Esophagus squamous epithelium (tissue), 5 donors: ENCODE measurements around the gene ACSS3. TPM values are rescaled to one million over a fixed set of nuclear protein-coding genes. Genes with fewer than 3 reads are reported as not detected.

Experiments used
- DNase-seq: peaks from one replicate; lab custom pipeline; 2025; lab: John Stamatoyannopoulos, UW
- H3K27ac ChIP-seq, 4 donors: fragments of 200-600 bp; sonication (generic); one replicate each; pipeline ENCODE4 v1.5.1; 2016 to 2019; ENCODE audit warnings: mild to moderate bottlenecking in 1 of 4
- H3K27me3 ChIP-seq, 4 donors: fragments of 200-600 bp; sonication (generic); 1 replicate in 3 of 4; 2 replicates in 1 of 4; pipeline versions ENCODE4 v1.5.1 to v1.6.0; 2017 to 2021; ENCODE audit warnings: antibody characterized with exemption in 1 of 4
- H3K36me3 ChIP-seq, 3 donors: fragments of 200-600 bp; sonication (generic); one replicate each; pipeline ENCODE4 v1.5.1; 2016 to 2019
- H3K4me1 ChIP-seq, 3 donors: fragments of 200-600 bp; sonication (generic); one replicate each; pipeline ENCODE4 v1.5.1; 2017 to 2019
- H3K4me3 ChIP-seq, 4 donors: fragments of 200-600 bp; sonication (generic); 1 replicate in 3 of 4; 2 replicates in 1 of 4; pipeline ENCODE4 v1.5.1; 2016 to 2019; ENCODE audit warnings: mild to moderate bottlenecking in 2 of 4, moderate library complexity in 1 of 4
- H3K9me3 ChIP-seq, 3 donors: fragments of 200-600 bp; sonication (generic); one replicate each; pipeline ENCODE4 v1.5.1; 2016 to 2019
- POLR2A ChIP-seq, 4 donors: fragments of 450-650 bp; IDR thresholded peaks; one replicate each; pipeline ENCODE4 v1.6.1; 2017; ENCODE audit warnings: antibody characterized with exemption in 4 of 4, mild to moderate bottlenecking in 4 of 4, moderate library complexity in 3 of 4
- WGBS, 2 donors: methylation state at CpG; one replicate each; pipeline ENCODE4 v1.1.5; 2018; 5-methylcytosine and 5-hydroxymethylcytosine counted together
- intact Hi-C: fragments of 100-400 bp; cut with DNase I; formaldehyde crosslinking; loops from one replicate; pipeline ENCODE4 v1.15.0; 2022
- total RNA-seq, 4 donors: library from RNA; depleted of rRNA; stranded (reverse); fragments of >200 nt; gene quantifications; one replicate each; pipeline ENCODE4 v1.1.0, GENCODE V29; 2016
- TF ChIP-seq, protein P1 (sequence below), 6 experiments: fragments of 450-650 bp in 4 of 6; fragments of 200-600 bp in 2 of 6; sonication (generic) in 2 of 6; IDR thresholded peaks; one replicate each; pipeline ENCODE4 v1.5.1; 2016 to 2019; ENCODE audit warnings: antibody characterized with exemption in 6 of 6, mild to moderate bottlenecking in 4 of 6, moderate library complexity in 4 of 6
- donor health status: DM: yes; HTN: yes; CAD: no.

Gene ACSS3
- total RNA-seq, 4 donors from 2014 or later: 0.35 to 7.4 (median 1.0) TPM

DNA sequence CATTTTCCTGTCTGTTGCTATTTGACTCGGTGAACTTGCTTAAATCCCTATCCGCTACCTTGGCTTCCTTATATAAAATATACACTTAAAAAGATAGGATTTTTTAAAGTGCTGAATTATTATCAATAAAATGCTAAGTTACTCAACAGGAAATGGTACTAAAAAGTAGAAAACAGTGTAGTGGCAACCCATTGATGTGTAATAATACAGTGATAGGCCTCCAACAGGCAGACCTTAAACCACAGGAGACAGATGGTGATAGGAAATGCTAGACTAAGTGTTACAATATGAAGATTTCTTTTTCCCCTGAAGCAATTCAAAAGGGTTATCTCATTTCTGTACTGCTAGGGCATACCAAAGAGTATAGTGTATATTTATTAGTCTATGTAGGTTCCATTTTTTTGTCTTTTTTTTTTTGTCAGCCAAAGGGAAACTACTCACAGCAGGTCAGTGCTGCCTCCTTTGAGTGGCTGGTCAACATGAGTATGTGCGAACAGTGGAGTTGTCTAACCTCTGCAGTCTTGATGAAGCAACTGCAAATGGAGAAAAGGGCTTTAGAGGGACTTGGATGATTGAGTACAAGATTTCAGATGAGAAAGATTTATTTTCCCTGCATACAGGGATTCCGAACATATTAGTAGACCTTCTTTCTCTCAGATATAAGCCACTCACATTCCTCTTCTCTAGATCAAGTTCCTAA is 183.8 kb downstream of the ACSS3 start:
- Histone ChIP-seq H3K4me1 (no peaks in the 10 kb centered on the region), H3K4me3 (no peak overlapping the region), H3K9me3 (no peaks in the 10 kb centered on the region), H3K27ac (no peak overlapping the region), H3K27me3 (no peaks in the 10 kb centered on the region), H3K36me3 (no peaks in the 10 kb centered on the region)
- TF ChIP-seq, protein P1, sequence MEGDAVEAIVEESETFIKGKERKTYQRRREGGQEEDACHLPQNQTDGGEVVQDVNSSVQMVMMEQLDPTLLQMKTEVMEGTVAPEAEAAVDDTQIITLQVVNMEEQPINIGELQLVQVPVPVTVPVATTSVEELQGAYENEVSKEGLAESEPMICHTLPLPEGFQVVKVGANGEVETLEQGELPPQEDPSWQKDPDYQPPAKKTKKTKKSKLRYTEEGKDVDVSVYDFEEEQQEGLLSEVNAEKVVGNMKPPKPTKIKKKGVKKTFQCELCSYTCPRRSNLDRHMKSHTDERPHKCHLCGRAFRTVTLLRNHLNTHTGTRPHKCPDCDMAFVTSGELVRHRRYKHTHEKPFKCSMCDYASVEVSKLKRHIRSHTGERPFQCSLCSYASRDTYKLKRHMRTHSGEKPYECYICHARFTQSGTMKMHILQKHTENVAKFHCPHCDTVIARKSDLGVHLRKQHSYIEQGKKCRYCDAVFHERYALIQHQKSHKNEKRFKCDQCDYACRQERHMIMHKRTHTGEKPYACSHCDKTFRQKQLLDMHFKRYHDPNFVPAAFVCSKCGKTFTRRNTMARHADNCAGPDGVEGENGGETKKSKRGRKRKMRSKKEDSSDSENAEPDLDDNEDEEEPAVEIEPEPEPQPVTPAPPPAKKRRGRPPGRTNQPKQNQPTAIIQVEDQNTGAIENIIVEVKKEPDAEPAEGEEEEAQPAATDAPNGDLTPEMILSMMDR (IDR thresholded peaks at IDR 0.05): no peak
- TF ChIP-seq POLR2A (IDR thresholded peaks at IDR 0.05): no peak
- intact Hi-C loops: no loop called here
- WGBS, 2 donors: 69 to 94% methylated on average over 4 of the region's 4 CpGs
- no peak for DNase-seq

DNA sequence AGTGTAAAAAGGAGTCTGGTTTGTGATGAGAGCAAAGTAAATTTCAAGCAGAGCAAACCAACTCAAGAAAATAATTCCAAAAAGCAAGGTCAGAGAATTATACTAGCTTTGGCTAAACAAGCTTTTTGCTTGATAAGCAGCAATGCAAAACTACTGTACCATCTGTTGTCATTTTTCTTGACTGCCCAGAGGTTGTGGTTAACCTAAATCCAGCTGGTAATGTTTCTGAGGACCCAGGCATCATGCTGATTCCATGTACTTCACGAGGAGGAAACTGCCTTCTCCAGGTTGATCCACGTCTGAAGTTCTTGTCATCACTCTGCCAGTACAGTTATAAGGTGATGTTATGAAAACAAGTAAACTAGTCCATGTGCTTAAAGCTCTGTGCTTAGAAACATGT is 185.2 kb downstream of the ACSS3 start:
- no peak overlapping the region for H3K27ac ChIP-seq
- 44 to 51% methylated on average over 2 of the region's 2 CpGs for WGBS, 2 donors
- H3K36me3 ChIP-seq: no peaks in the 10 kb centered on the region
- no peak overlapping the region for H3K4me3 ChIP-seq
- no peaks in the 10 kb centered on the region for H3K4me1 ChIP-seq
- DNase-seq: no peak
- H3K9me3 ChIP-seq: no peaks in the 10 kb centered on the region
- no peak for TF ChIP-seq POLR2A (IDR thresholded peaks at IDR 0.05)
- TF ChIP-seq, protein P1 (IDR thresholded peaks at IDR 0.05): no peak
- no peaks in the 10 kb centered on the region for H3K27me3 ChIP-seq
- intact Hi-C loops: no loop called here

DNA sequence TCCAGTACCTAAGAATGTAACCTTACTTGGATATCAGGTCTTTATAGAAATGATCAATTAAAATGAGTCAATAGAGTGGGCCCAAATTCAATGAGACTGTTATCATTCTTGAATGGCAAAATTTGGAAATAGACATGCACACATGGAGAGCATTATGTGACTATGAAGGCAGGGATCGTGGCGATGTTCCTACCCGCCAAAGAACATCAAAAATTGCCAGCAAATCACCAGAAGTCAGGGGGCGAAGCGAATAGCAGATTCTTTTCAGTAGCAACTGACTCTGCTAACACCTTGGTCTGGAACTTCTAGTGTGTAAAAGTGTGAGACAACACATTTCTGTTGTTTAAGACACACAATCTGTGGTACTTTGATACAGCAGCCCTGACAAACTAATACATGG is 192.5 kb downstream of the ACSS3 start:
- no peaks in the 10 kb centered on the region for H3K9me3 ChIP-seq
- intact Hi-C loops: no loop called here
- H3K27me3 ChIP-seq: no peaks in the 10 kb centered on the region
- H3K4me1 ChIP-seq: no peaks in the 10 kb centered on the region
- TF ChIP-seq, protein P1 (IDR thresholded peaks at IDR 0.05): no peak
- no peak for TF ChIP-seq POLR2A (IDR thresholded peaks at IDR 0.05)
- H3K4me3 ChIP-seq: no peak overlapping the region
- no peak overlapping the region for H3K27ac ChIP-seq
- WGBS, 2 donors: 89 to 92% methylated on average over 5 of the region's 5 CpGs
- no peak for DNase-seq
- H3K36me3 ChIP-seq: no peaks in the 10 kb centered on the region

DNA sequence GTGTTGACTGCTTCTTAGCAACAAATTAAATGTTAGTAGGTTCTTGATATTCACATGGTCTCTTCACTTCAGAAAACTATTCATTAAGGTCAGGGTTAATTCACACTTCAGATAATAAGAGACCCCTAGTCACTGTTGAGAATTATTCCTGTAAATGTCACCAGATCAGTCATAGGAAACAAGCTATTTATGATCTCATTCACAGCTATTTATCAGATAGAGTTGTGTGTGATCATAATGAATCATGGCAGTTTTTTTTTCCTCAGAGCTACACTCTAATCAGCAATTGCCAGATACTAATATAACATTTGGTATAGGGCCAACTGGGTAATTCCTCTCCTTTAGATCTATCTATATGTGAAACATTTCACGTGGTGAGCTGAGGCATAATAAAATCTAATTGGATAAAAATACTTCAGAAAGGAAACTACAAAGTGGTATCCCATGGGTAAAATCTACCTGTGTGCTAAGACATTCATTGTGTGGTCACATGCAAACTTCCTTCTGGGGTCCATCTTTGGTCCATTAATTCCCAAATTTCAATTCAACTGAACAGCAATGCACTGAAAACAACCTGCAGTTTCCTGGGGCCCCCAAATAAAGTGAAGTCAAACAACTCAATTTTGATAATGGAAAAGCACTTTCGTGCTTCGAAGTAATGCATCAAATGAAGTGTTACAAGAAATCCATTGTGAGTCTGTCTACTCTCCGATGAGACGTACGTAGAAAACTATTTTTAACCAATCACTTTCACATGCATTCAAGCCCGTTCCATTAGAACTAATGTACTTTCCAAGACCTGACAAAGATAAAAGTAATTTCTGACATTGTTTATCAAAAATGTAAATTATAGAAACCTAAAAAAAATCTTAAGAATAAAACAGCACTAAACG is 197.0 kb downstream of the ACSS3 start:
- H3K27me3 ChIP-seq: no peaks in the 10 kb centered on the region
- H3K9me3 ChIP-seq: no peaks in the 10 kb centered on the region
- H3K36me3 ChIP-seq: no peaks in the 10 kb centered on the region
- TF ChIP-seq POLR2A (IDR thresholded peaks at IDR 0.05): no peak
- WGBS, 2 donors: 72 to 76% methylated on average over 8 of the region's 8 CpGs
- H3K27ac ChIP-seq: no peak overlapping the region
- DNase-seq: no peak
- intact Hi-C loops: no loop called here
- no peaks in the 10 kb centered on the region for H3K4me1 ChIP-seq
- no peak overlapping the region for H3K4me3 ChIP-seq

DNA sequence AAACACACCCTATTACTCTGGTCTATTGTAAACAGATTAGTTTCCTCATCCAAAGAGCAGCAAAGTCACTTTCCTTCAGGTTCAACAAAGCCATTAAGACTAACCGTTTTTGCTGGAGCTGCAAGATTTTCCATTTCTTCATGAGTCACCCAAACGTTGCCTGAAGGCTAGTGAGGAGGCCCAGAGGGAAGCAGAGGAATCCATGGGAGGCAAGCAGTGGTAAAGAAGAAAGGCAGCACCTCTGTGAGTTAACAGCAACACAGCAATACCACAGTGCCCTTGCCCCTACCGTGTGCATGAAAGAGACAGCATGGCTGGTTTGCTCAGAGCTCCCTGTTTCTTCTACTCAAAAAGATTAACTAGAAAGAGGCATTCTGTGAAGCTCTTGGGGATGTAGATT is 206.3 kb downstream of the ACSS3 start:
- H3K4me3 ChIP-seq: no peak overlapping the region
- no peaks in the 10 kb centered on the region for H3K36me3 ChIP-seq
- H3K9me3 ChIP-seq: no peaks in the 10 kb centered on the region
- intact Hi-C loops: no loop called here
- no peak overlapping the region for H3K27ac ChIP-seq
- 37 to 72% methylated on average over 2 to 3 of the region's 3 CpGs for WGBS, 2 donors
- no peaks in the 10 kb centered on the region for H3K27me3 ChIP-seq
- TF ChIP-seq POLR2A (IDR thresholded peaks at IDR 0.05): no peak
- TF ChIP-seq, protein P1 (IDR thresholded peaks at IDR 0.05): no peak
- no peak for DNase-seq
- no peaks in the 10 kb centered on the region for H3K4me1 ChIP-seq
